Ovary (tissue), 3 donors: ENCODE results near the gene DNAI1.

Source experiments
- POLR2A ChIP-seq: fragments of 450-650 bp; IDR thresholded peaks from one replicate; pipeline ENCODE4 v1.6.1; 2017; ENCODE audit warnings: antibody characterized with exemption, mild to moderate bottlenecking, moderate library complexity
- TF ChIP-seq, protein P1 (sequence below), 3 donors: fragments of 450-650 bp in 2 of 3; fragments of 200-600 bp in 1 of 3; IDR thresholded peaks; one replicate each; pipeline versions ENCODE4 v1.5.1 to v1.8.0; 2016 to 2022; ENCODE audit warnings: antibody characterized with exemption in 3 of 3, mild to moderate bottlenecking in 1 of 3
- donor health status: DM: no; HTN: no; CAD: no.

DNA sequence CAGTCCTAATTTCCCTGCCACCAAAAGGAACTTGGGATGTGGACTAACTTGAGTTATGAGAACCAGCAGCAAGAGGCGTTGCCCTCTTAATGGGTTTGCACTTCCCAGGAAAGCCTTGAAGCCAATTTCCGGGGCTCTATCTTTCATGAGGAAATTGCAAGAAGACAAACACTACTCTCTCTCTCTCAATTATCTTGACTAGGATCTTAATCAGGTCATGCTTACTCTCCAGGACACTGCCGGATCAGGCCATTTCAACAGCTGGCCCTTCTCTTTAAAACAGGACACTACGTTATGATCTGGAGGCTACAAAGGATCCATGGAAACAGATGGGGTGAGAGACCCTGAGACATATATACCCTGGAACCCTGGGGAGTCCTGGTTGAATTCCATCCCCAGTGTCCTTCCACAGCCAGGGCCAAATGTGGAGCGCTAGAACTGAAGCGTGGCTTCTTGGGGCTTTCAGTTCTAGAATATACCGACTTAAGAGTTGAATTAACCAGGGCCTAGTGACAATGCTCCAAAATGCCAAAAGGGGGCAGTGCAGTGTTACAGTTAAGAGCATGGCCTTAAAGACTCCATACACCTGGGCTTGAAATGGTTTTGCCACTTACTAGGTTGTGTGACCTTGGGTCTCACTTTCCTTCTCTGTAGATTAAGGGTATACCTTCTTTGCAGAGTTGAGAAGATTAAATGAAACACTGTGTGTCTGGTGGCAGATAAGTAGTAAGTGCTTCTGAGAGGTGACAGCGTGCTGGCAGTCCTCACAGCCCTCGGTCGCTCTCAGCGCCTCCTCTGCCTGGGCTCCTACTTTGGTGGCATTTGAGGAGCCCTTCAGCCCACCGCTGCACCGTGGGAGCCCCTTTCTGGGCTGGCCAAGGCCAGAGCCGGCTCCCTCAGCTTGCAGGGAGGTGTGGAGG, 21.3 kb upstream of the DNAI1 start:
- TF ChIP-seq, protein P1, sequence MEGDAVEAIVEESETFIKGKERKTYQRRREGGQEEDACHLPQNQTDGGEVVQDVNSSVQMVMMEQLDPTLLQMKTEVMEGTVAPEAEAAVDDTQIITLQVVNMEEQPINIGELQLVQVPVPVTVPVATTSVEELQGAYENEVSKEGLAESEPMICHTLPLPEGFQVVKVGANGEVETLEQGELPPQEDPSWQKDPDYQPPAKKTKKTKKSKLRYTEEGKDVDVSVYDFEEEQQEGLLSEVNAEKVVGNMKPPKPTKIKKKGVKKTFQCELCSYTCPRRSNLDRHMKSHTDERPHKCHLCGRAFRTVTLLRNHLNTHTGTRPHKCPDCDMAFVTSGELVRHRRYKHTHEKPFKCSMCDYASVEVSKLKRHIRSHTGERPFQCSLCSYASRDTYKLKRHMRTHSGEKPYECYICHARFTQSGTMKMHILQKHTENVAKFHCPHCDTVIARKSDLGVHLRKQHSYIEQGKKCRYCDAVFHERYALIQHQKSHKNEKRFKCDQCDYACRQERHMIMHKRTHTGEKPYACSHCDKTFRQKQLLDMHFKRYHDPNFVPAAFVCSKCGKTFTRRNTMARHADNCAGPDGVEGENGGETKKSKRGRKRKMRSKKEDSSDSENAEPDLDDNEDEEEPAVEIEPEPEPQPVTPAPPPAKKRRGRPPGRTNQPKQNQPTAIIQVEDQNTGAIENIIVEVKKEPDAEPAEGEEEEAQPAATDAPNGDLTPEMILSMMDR (IDR thresholded peaks at IDR 0.05), result no peak
- TF ChIP-seq POLR2A, result no peak
